GM19023 (cell line): ENCODE measurements around the gene GRK4.

ENCODE experiments used
- ATAC-seq: cut with Tn5 transposase; IDR thresholded peaks from one replicate; pipeline ENCODE4 v1.9.1; 2021; ENCODE audit warnings: mild to moderate bottlenecking, moderate library complexity; ENCODE audit not compliant: unreplicated experiment

Gene GRK4

GRCh38 chr4:3066836-3067400, 103.5 kb downstream of the GRK4 start:
- ATAC-seq = no peak

- ATAC-seq = no peak
Observed at GRCh38 chr4:3067473-3068001, 104.2 kb downstream of the GRK4 start.

- no peak for ATAC-seq
Observed at GRCh38 chr4:3069661-3070199, 106.4 kb downstream of the GRK4 start.

- ATAC-seq = no peak
Observed at GRCh38 chr4:3070709-3071500, 107.5 kb downstream of the GRK4 start.

DNA sequence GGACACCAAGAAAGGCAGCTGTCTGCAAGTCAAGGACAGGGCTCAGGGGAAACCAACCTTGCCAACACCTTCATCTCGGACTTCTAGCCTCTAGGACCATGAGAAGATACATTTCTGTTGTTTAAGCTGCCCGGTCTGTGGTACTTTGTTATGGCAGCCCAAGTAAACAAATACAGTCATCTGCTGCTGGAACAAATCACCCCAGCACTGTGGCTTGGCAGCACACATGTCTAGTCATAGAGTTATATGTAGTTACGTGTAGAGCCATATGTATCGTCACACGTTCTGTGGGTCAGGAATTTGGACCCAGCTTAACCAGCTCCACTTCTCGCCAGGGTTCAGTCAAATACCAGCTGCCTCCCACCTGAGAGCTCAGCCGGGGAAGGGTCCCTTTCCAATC, 108.4 kb downstream of the GRK4 start:
- ATAC-seq = no peak

- ATAC-seq = peak; percentile 25
Observed at GRCh38 chr4:3073158-3074077, 110.0 kb downstream of the GRK4 start.

- peak; percentile 87 for ATAC-seq
Observed at GRCh38 chr4:3074078-3074845, 110.9 kb downstream of the GRK4 start, which contains the start of the genes HTT and HTT-AS. Gene HTT, plus strand, starts transcription at chr4:3074681. Its CDS starts 145 bp downstream, at chr4:3074826. Gene HTT-AS, minus strand, starts transcription at chr4:3074538.

- peak; percentile 8 for ATAC-seq
Observed at GRCh38 chr4:3074846-3075651, 111.7 kb downstream of the GRK4 start.

DNA sequence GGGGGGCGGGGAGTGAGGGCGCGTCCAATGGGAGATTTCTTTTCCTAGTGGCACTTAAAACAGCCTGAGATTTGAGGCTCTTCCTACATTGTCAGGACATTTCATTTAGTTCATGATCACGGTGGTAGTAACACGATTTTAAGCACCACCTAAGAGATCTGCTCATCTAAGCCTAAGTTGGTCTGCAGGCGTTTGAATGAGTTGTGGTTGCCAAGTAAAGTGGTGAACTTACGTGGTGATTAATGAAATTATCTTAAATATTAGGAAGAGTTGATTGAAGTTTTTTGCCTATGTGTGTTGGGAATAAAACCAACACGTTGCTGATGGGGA, 112.2 kb downstream of the GRK4 start:
- ATAC-seq = no peak

GRCh38 chr4:3077796-3078195, 114.4 kb downstream of the GRK4 start:
- no peak for ATAC-seq

GRCh38 chr4:3079694-3080123, 116.3 kb downstream of the GRK4 start:
- no peak for ATAC-seq

DNA sequence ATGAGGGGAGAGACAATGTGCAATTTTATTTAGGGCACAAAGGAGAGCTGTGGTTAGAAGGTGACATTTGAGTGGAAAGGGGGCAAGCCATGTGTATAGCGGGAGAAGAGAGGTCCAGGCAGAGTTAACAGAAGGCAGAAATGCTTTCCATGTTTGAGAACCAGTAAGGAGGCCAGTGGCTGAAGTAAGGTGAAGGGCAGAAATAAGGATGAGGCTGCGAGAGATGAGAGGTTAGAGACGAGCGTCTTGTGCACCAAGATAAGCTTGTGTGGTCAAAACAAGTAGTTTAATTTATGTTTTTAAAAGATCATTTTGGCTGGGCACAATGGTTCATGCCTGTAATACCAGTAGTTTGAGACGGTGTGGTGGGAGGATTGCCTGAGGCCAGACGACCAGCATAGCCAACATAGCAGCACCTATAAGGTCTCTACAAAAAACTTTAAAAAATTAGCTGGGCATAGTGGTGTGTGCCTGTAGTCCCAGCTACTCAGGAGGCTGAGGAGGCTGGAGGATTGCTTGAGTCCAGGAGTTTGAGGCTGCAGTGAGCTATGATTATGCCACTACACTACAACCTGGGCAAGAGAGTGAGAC, 119.6 kb downstream of the GRK4 start:
- ATAC-seq = no peak

DNA sequence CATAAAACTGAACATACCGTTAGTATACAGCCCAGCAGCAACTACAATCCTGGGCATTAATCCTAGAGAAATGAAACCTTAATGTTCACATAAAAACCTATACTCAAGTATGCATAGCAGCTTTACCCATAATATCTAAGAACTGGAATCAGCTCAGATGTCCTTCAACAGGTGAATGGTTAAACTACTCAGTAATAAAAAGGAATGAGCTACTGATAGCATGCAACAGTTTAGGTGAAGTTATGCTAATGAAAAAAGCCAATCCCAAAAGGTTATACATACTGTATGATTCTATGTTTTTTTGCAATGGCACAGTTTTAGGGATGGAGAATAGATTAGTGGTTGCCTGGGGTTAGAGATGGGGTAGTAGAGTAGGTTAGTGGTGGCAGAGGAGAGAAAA, 120.4 kb downstream of the GRK4 start:
- no peak for ATAC-seq

GRCh38 chr4:3085948-3086670, 122.7 kb downstream of the GRK4 start:
- ATAC-seq = no peak

DNA sequence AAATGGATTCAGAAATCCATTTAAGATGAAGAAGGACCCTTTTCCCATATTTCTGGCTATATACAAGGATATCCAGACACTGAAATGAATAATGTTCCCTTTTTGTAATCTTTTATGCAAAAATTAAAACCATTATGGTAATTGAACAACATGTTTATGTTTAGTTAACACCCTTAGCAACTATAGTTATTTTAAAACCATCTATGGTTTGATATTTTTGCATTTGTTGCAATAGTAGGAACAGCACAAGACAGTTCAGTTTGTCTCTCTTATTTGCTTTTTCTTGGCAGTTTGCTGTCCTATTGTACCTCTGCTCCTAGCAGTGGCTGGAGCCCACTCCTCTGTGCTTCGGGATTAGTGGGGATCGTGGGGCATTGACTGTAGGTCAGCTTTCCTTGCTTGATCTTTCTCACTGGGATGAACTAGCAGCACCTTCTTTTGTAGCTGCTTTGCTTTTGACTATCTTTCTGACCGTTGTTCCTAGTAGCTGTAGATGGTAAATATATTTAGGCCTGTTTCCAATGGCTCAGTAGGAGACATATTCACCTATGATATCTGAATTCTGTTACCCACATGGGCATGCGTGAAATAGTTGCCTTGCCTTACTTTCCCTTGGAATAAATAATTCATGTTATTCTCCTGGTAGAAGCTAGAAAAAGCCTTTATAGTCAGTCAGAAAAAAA, 123.9 kb downstream of the GRK4 start:
- ATAC-seq = no peak
